T-helper 1 cell treated with Interleukin-12 subunit alpha and Interleukin-12 subunit beta and Interleukin-4 antibody, amounts not matched to agents 30 ng/mL and 1 ng/mL, for 36 hours (primary cell): Measurements from ENCODE around the gene GADD45A. TPM values are rescaled to one million over a fixed set of nuclear protein-coding genes. Genes with fewer than 3 reads are reported as not detected.
"Not testable (repeated sequence)": the region's sequence is repeated elsewhere in the genome, so short reads cannot be mapped to it uniquely, and the experiment has no call there.

Experiments used
- intact Hi-C: fragments of 100-400 bp; cut with micrococcal nuclease; formaldehyde crosslinking; loops from one replicate; pipeline ENCODE4 v1.15.1; 2024
- total RNA-seq: library from RNA; stranded (reverse); gene quantifications from 2 replicates; pipeline ENCODE4 v1.2.3, GENCODE V29; 2022

Gene GADD45A
- 29.5 and 30.8 TPM in 2 replicates for total RNA-seq

GRCh38 chr1:67685067-67685557, at the start of gene GADD45A:
GADD45A (plus strand) TSS chr1:67685201; CDS start chr1:67685495, 294 bp downstream.
- intact Hi-C loops, result loop anchor here (1.0 to 10.0 kb wide), 14 partner anchors 11 to 1870 kb away; partner anchors contain the start of genes DEPDC1 and SERBP1

GRCh38 chr1:67636146-67636545, 48.9 kb upstream of the GADD45A start:
- intact Hi-C loops, result no loop called here

GRCh38 chr1:67639361-67639760, 45.6 kb upstream of the GADD45A start:
- intact Hi-C loops, result no loop called here

- intact Hi-C loops, result no loop called here
Observed at GRCh38 chr1:67642629-67643028, 42.4 kb upstream of the GADD45A start.

- intact Hi-C loops, result no loop called here
Observed at GRCh38 chr1:67644566-67644965, 40.4 kb upstream of the GADD45A start.

GRCh38 chr1:67645495-67646144, 39.4 kb upstream of the GADD45A start:
- intact Hi-C loops, result no loop called here

GRCh38 chr1:67646145-67647035, 38.6 kb upstream of the GADD45A start:
- intact Hi-C loops, result no loop called here

GRCh38 chr1:67647036-67647798, 37.8 kb upstream of the GADD45A start:
- intact Hi-C loops, result no loop called here

- intact Hi-C loops, result no loop called here
Observed at GRCh38 chr1:67647814-67648358, 37.1 kb upstream of the GADD45A start.

- intact Hi-C loops, result no loop called here
Observed at GRCh38 chr1:67648582-67649326, 36.2 kb upstream of the GADD45A start.

- intact Hi-C loops, result no loop called here
Observed at GRCh38 chr1:67650061-67650460, 34.9 kb upstream of the GADD45A start.

- intact Hi-C loops, result no loop called here
Observed at GRCh38 chr1:67651031-67651430, 34.0 kb upstream of the GADD45A start.

GRCh38 chr1:67652800-67653199, 32.2 kb upstream of the GADD45A start:
- intact Hi-C loops, result no loop called here

GRCh38 chr1:67653304-67653703, 31.7 kb upstream of the GADD45A start:
- intact Hi-C loops, result no loop called here

GRCh38 chr1:67655581-67655980, 29.4 kb upstream of the GADD45A start:
- intact Hi-C loops, result no loop called here

- intact Hi-C loops, result not testable (repeated sequence)
Observed at GRCh38 chr1:67657152-67657551, 27.8 kb upstream of the GADD45A start.

GRCh38 chr1:67659229-67659628, 25.8 kb upstream of the GADD45A start:
- intact Hi-C loops, result no loop called here

- intact Hi-C loops, result no loop called here
Observed at GRCh38 chr1:67662884-67663283, 22.1 kb upstream of the GADD45A start.

- intact Hi-C loops, result no loop called here
Observed at GRCh38 chr1:67664048-67664447, 21.0 kb upstream of the GADD45A start.

- intact Hi-C loops, result not testable (repeated sequence)
Observed at GRCh38 chr1:67665307-67665706, 19.7 kb upstream of the GADD45A start.

GRCh38 chr1:67666636-67667035, 18.4 kb upstream of the GADD45A start:
- intact Hi-C loops, result no loop called here
